OCI-LY1 (cell line): ENCODE data around the gene PTPN23.

ENCODE experiments used
- H2AFZ ChIP-seq: fragments of 200-600 bp; sonication (generic), shearing (Covaris generic); 2 replicates; pipeline ENCODE4 v1.6.0; 2014; ENCODE audit warnings: antibody characterized with exemption, mild to moderate bottlenecking, low read length
- H3F3A ChIP-seq: fragments of 200-600 bp; sonication (generic), shearing (Covaris generic); 2 replicates; pipeline ENCODE4 v1.6.0; 2014; ENCODE audit warnings: mild to moderate bottlenecking, antibody characterized with exemption, low read length, moderate library complexity; ENCODE audit not compliant: insufficient read depth
- H3K27ac ChIP-seq: fragments of 200-600 bp; sonication (generic); 2 replicates; pipeline ENCODE4 v1.5.1; 2014; ENCODE audit warnings: low read length, mixed run types, mild to moderate bottlenecking, low read depth; ENCODE audit not compliant: poor library complexity, severe bottlenecking
- H3K27me3 ChIP-seq: fragments of 200-600 bp; sonication (generic); 2 replicates; pipeline ENCODE4 v1.6.0; 2014; ENCODE audit warnings: antibody characterized with exemption, mild to moderate bottlenecking, low read length, moderate library complexity; ENCODE audit not compliant: insufficient read depth
- H3K36me3 ChIP-seq: fragments of 200-600 bp; sonication (generic); 2 replicates; pipeline ENCODE4 v1.6.1; 2014; ENCODE audit warnings: mild to moderate bottlenecking, antibody characterized with exemption, low read length, moderate library complexity, mixed read lengths; ENCODE audit not compliant: insufficient read depth
- H3K4me1 ChIP-seq: fragments of 200-600 bp; sonication (generic); 2 replicates; pipeline ENCODE4 v1.5.1; 2014; ENCODE audit warnings: mild to moderate bottlenecking, low read length, moderate library complexity; ENCODE audit not compliant: insufficient read depth, severe bottlenecking
- H3K4me2 ChIP-seq: fragments of 200-600 bp; sonication (generic), shearing (Covaris generic); 2 replicates; pipeline ENCODE4 v1.6.1; 2014; ENCODE audit warnings: low read length
- H3K4me3 ChIP-seq: fragments of 200-600 bp; sonication (generic); 2 replicates; pipeline ENCODE4 v1.5.1; 2014; ENCODE audit warnings: low read length, low read depth, mild to moderate bottlenecking, mixed read lengths; ENCODE audit not compliant: poor library complexity, severe bottlenecking
- H3K79me2 ChIP-seq: fragments of 200-600 bp; shearing (Covaris generic); 2 replicates; pipeline ENCODE4 v1.6.1; 2016; ENCODE audit warnings: mixed run types, low read length, mixed read lengths; ENCODE audit not compliant: insufficient read depth
- H3K9ac ChIP-seq: fragments of 200-600 bp; sonication (generic), shearing (Covaris generic); 2 replicates; pipeline ENCODE4 v1.6.1; 2014; ENCODE audit warnings: mild to moderate bottlenecking, low read length, mixed read lengths
- H3K9me2 ChIP-seq: fragments of 200-600 bp; sonication (generic), shearing (Covaris generic); 2 replicates; pipeline ENCODE4 v1.6.1; 2014; ENCODE audit warnings: low read depth, mild to moderate bottlenecking, low read length, mixed read lengths
- H3K9me3 ChIP-seq: fragments of 200-600 bp; shearing (Covaris generic); 2 replicates; pipeline ENCODE4 v1.6.1; 2014; ENCODE audit warnings: low read length, mixed read lengths
- H4K20me1 ChIP-seq: fragments of 200-600 bp; sonication (generic), shearing (Covaris generic); 2 replicates; pipeline ENCODE4 v1.6.0; 2016; ENCODE audit warnings: mild to moderate bottlenecking, low read length; ENCODE audit not compliant: insufficient read depth
- CTCF ChIP-seq: fragments of 200-600 bp; sonication (generic), shearing (Covaris generic); IDR thresholded peaks from 2 replicates; pipeline ENCODE4 v1.5.1; 2017; ENCODE audit warnings: mild to moderate bottlenecking, antibody characterized with exemption, low read length, moderate library complexity, mixed read lengths
- EZH2 ChIP-seq: fragments of 200-600 bp; sonication (generic), shearing (Covaris generic); IDR thresholded peaks from 2 replicates; pipeline ENCODE4 v1.8.0; 2017; ENCODE audit warnings: borderline replicate concordance, mixed run types, mild to moderate bottlenecking, antibody characterized with exemption, low read length, moderate library complexity, mixed read lengths

PTPN23 gene

GRCh38 chr3:47430606-47431005 is 49.8 kb downstream of the PTPN23 start:
- Histone ChIP-seq H4K20me1 (no peaks in the 10 kb centered on the region), H3K4me2 (no peak overlapping the region), H3K9me2 (no peaks in the 10 kb centered on the region), H3K27me3 (no peaks in the 10 kb centered on the region), H3F3A (no peaks in the 10 kb centered on the region), H3K27ac (no peak overlapping the region), H3K4me1 (no peaks in the 10 kb centered on the region), H3K4me3 (no peak overlapping the region), H3K36me3 (peaks cover 76% of the 10 kb centered on the region), H3K79me2 (no peaks in the 10 kb centered on the region), H3K9me3 (no peaks in the 10 kb centered on the region), H3K9ac (no peak overlapping the region), H2AFZ (no peak overlapping the region)
- no peak for TF ChIP-seq EZH2
- no peak for TF ChIP-seq CTCF

- Histone ChIP-seq H3K9ac (no peak overlapping the region), H3K27ac (no peak overlapping the region), H3K4me1 (no peaks in the 10 kb centered on the region), H3K4me3 (no peak overlapping the region), H2AFZ (no peak overlapping the region), H3K9me3 (no peaks in the 10 kb centered on the region), H3K9me2 (no peaks in the 10 kb centered on the region), H3K36me3 (peaks cover 77% of the 10 kb centered on the region), H4K20me1 (no peaks in the 10 kb centered on the region), H3F3A (no peaks in the 10 kb centered on the region), H3K27me3 (no peaks in the 10 kb centered on the region), H3K79me2 (no peaks in the 10 kb centered on the region), H3K4me2 (no peak overlapping the region)
- TF ChIP-seq CTCF (no peak), EZH2 (no peak)
These were observed 50.4 kb downstream of the PTPN23 start for GRCh38 chr3:47431225-47431624.

- H3F3A ChIP-seq: no peaks in the 10 kb centered on the region
- no peak overlapping the region for H3K4me3 ChIP-seq
- TF ChIP-seq CTCF (no peak), EZH2 (no peak)
- no peaks in the 10 kb centered on the region for H3K9me3 ChIP-seq
- no peak overlapping the region for H2AFZ ChIP-seq
- no peaks in the 10 kb centered on the region for H3K4me1 ChIP-seq
- H3K27me3 ChIP-seq: no peaks in the 10 kb centered on the region
- H4K20me1 ChIP-seq: no peaks in the 10 kb centered on the region
- H3K36me3 ChIP-seq: peaks cover 69% of the 10 kb centered on the region
- H3K27ac ChIP-seq: no peak overlapping the region
- H3K9me2 ChIP-seq: no peaks in the 10 kb centered on the region
- H3K9ac ChIP-seq: no peak overlapping the region
- H3K79me2 ChIP-seq: no peaks in the 10 kb centered on the region
- H3K4me2 ChIP-seq: no peak overlapping the region
These were observed 51.9 kb downstream of the PTPN23 start for GRCh38 chr3:47432673-47433072.
